Measurements from ENCODE around the gene IKZF2. TPM values are rescaled to one million over a fixed set of nuclear protein-coding genes. Genes with fewer than 3 reads are reported as not detected.

Gene IKZF2
- total and polyA plus RNA-seq, 9 of the 15 experiments (the other 6 are each of a cell fraction or from before 2014, with no cell fraction given) = 0.04 to 0.54 (median 0.22) TPM

DNA sequence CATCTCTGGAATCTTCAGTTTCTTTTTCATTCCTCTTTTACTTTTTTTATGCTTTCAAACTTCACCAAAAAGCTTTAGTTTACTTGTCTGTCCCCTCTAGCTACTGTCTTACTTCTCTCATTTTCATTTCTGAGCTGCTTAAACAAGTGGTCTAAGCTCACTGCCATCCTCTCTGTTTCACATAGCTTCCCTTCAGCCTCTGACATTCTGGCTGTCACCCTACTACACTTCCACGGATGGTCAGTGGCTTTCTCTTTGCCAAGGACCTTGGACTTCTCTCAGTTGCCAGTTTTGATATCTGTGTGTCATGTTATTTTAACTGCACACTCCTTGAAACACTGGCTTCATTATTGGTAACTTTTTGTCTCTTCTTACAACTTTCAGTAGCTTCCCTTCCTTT is 176.1 kb downstream of the IKZF2 start:
- Histone ChIP-seq H3K27ac (ENCODE audit: extremely low read depth, low read depth, low read length) (no peak overlapping the region), H3K79me2 (ENCODE audit: control insufficient read depth, insufficient read depth, low read length) (no peaks in the 10 kb centered on the region), H3K4me1 (replicated peaks in 1 of 2; ENCODE audit: control insufficient read depth in 2 of 2, insufficient read depth in 2 of 2, low read length in 2 of 2) (no peaks in the 10 kb centered on the region), H4K20me1 (replicated peaks; ENCODE audit: control insufficient read depth, insufficient read depth, low read length) (no peaks in the 10 kb centered on the region), H3K9me3 (replicated peaks; ENCODE audit: control insufficient read depth, insufficient read depth, low read depth, low read length) (no peaks in the 10 kb centered on the region), H3K9ac (ENCODE audit: insufficient read depth in 1 of 2, low read depth in 2 of 2, low read length in 2 of 2) (no peak overlapping the region), H3K27me3 (ENCODE audit: control insufficient read depth in 2 of 2, insufficient read depth in 2 of 2, low read length in 2 of 2) (no peaks in the 10 kb centered on the region), H2AFZ (ENCODE audit: low read depth, low read length) (no peak overlapping the region), H3K4me3 (no peak overlapping the region), H3K4me2 (ENCODE audit: insufficient read depth, low read length) (no peak overlapping the region), H3K9me1 (ENCODE audit: control insufficient read depth, insufficient read depth, low read length) (no peaks in the 10 kb centered on the region), H3K36me3 (ENCODE audit: control insufficient read depth, insufficient read depth, low read length) (no peaks in the 10 kb centered on the region)
- no peak for FAIRE-seq
- intact Hi-C loops (cut with micrococcal nuclease) (no loop called here), in situ Hi-C loops (cut with MboI) (no loop called here)
- 0% methylated on average over 1 of the region's 1 CpG for WGBS (ENCODE audit: insufficient coverage, low coverage, missing lambda C conversion rate)
- no TSS peak for BruUV-seq (replicated peaks)
- ChIA-PET POLR2A (no interaction called here), CTCF (ENCODE audit: low intra/inter-chr PET ratio) (no interaction called here)
- ATAC-seq = no peak
- no peak for DNase-seq (ENCODE audit: extremely low read depth in 1 of 4, low spot score in 3 of 4)
- TF ChIP-seq ZNF174 (CRISPR knock-in tag; IDR thresholded peaks at IDR 0.05) (no peak), ARHGAP35 (IDR thresholded peaks at IDR 0.05; ENCODE audit: partially characterized antibody) (no peak), ZNF165 (CRISPR knock-in tag; IDR thresholded peaks at IDR 0.05; ENCODE audit: borderline replicate concordance) (no peak), CCAR2 (IDR thresholded peaks at IDR 0.05; ENCODE audit: low read depth, low read length) (no peak), MCM7 (IDR thresholded peaks at IDR 0.05) (no peak), NFATC3 (IDR thresholded peaks at IDR 0.05) (no peak), ZKSCAN3 (CRISPR knock-in tag; IDR thresholded peaks at IDR 0.05) (no peak), ZNF699 (CRISPR knock-in tag; IDR thresholded peaks at IDR 0.05; ENCODE audit: insufficient replicate concordance) (no peak), JUNB (CRISPR knock-in tag; conservative IDR thresholded peaks at IDR 0.05) (no peak), GTF2A2 (tag; IDR thresholded peaks at IDR 0.05) (no peak), NCOA6 (IDR thresholded peaks at IDR 0.05) (no peak), ZNF263 (CRISPR knock-in tag; IDR thresholded peaks at IDR 0.05; ENCODE audit: borderline replicate concordance) (no peak), NEUROD1 (IDR thresholded peaks at IDR 0.05; ENCODE audit: borderline replicate concordance, low read depth, low read length, partially characterized antibody) (no peak), RAD21 (CRISPR knock-in tag; conservative IDR thresholded peaks at IDR 0.05 in 1 of 2, IDR thresholded peaks at IDR 0.05 in 1 of 2) (no peak)
